PFSK-1 (cell line): ENCODE results near the gene PIRT.

Experiments
- FOXP2 ChIP-seq: optimal IDR thresholded peaks from 2 replicates; pipeline ENCODE3; 2011; ENCODE audit warnings: borderline replicate concordance, control low read depth, inconsistent platforms; ENCODE audit not compliant: insufficient read depth; ENCODE audit errors: extremely low read length, extremely low read depth
- POLR2AphosphoS5 ChIP-seq: IDR thresholded peaks from 2 replicates; pipeline ENCODE4 v1.6.1; 2012; ENCODE audit warnings: low read depth, mild to moderate bottlenecking, control low read depth, low read length, moderate library complexity
- REST ChIP-seq, 2 experiments: IDR thresholded peaks; 2 replicates each; pipeline versions ENCODE4 v1.6.1 to v1.8.0; 2011 to 2012; ENCODE audit warnings: low read depth in 2 of 2, low read length in 2 of 2, control low read depth in 1 of 2, inconsistent platforms in 1 of 2, mild to moderate bottlenecking in 1 of 2, moderate library complexity in 1 of 2; ENCODE audit not compliant: insufficient read depth in 1 of 2
- SIN3A ChIP-seq: IDR thresholded peaks from 2 replicates; pipeline ENCODE4 v1.6.1; 2012; ENCODE audit warnings: mild to moderate bottlenecking, low read length, moderate library complexity, borderline replicate concordance; ENCODE audit not compliant: insufficient read depth
- TAF1 ChIP-seq: IDR thresholded peaks from 2 replicates; pipeline ENCODE4 v1.6.1; 2012; ENCODE audit warnings: low read length, control low read depth, borderline replicate concordance; ENCODE audit not compliant: insufficient read depth

The PIRT gene

GRCh38 chr17:10775740-10776356 lies 62.0 kb downstream of the PIRT start:
- TF ChIP-seq SIN3A: no peak
- TF ChIP-seq POLR2AphosphoS5: no peak
- TF ChIP-seq FOXP2: no peak
- TF ChIP-seq TAF1: no peak
- no peak for TF ChIP-seq REST (IDR thresholded peaks at IDR 0.05; ENCODE audit: insufficient read depth in 1 of 2, low read depth in 2 of 2, low read length in 2 of 2)

GRCh38 chr17:10775058-10775457 lies 62.8 kb downstream of the PIRT start:
- TF ChIP-seq SIN3A: no peak
- TF ChIP-seq POLR2AphosphoS5: no peak
- no peak for TF ChIP-seq REST (IDR thresholded peaks at IDR 0.05; ENCODE audit: insufficient read depth in 1 of 2, low read depth in 2 of 2, low read length in 2 of 2)
- TF ChIP-seq FOXP2: no peak
- no peak for TF ChIP-seq TAF1

- TF ChIP-seq TAF1: no peak
- no peak for TF ChIP-seq REST (IDR thresholded peaks at IDR 0.05; ENCODE audit: insufficient read depth in 1 of 2, low read depth in 2 of 2, low read length in 2 of 2)
- TF ChIP-seq POLR2AphosphoS5: no peak
- TF ChIP-seq SIN3A: no peak
- no peak for TF ChIP-seq FOXP2
Measured at GRCh38 chr17:10773391-10773790, 64.5 kb downstream of the PIRT start.
